K562 (cell line): Measurements from ENCODE around the gene FAM120B. TPM values are rescaled to one million over a fixed set of nuclear protein-coding genes. Genes with fewer than 3 reads are reported as not detected.

Source experiments
- ATAC-seq: fragments of 200-7000 bp; cut with Tn5 transposase; 3 replicates; pipeline ENCODE4 v1.9.1; 2020; ENCODE audit warnings: moderate library complexity
- BruUV-seq: library from RNA; stranded (reverse); fragments of 400-500 nt; replicated peaks from 2 replicates; lab custom pipeline; 2021; lab: Mats Ljungman, UMichigan
- CTCF ChIA-PET: fragments of 300-600 bp; formaldehyde crosslinking; extraction: SDS; loops from one replicate; lab custom pipeline; 2021; ENCODE audit warnings: low intra/inter-chr PET ratio; lab: Yijun Ruan, JAX
- POLR2A ChIA-PET: fragments of 300-600, 350-650 bp; sonication (Branson Sonifier 250); formaldehyde crosslinking; extraction: SDS; loops from one replicate; lab custom pipeline; 2021; ENCODE audit warnings: antibody characterized with exemption, inconsistent platforms; lab: Yijun Ruan, JAX
- DNase-seq, 4 experiments: peaks; one replicate each; pipeline versions ENCODE4 v3.0.0 to v3.0.0-alpha.2; 2011 to 2018; ENCODE audit warnings: low spot score in 3 of 4, mixed read lengths in 3 of 4; ENCODE audit errors: extremely low read depth in 1 of 4
- FAIRE-seq: peaks from 2 replicates; lab custom pipeline; 2011; peaks lifted over from hg19 to GRCh38; lab: Jason Lieb, UNC
- H2AFZ ChIP-seq: 2 replicates; pipeline ENCODE4 v1.6.0; 2011; ENCODE audit warnings: low read depth, low read length, control low read depth, inconsistent platforms
- H3K27ac ChIP-seq: fragments of 200-600 bp; 3 replicates; pipeline ENCODE4 v1.8.0; 2011; ENCODE audit warnings: low read depth, mild to moderate bottlenecking, control low read depth, inconsistent platforms, low read length, moderate library complexity, mixed read lengths; ENCODE audit errors: extremely low read depth
- H3K27me3 ChIP-seq, 2 experiments: fragments of 300-600 bp in 1 of 2; 2 replicates in 1 of 2; 3 replicates in 1 of 2; pipeline versions ENCODE4 v1.6.0 to v1.8.0; 2011; ENCODE audit warnings: inconsistent platforms in 2 of 2, low read length in 2 of 2, mild to moderate bottlenecking in 1 of 2, mixed read lengths in 1 of 2, moderate library complexity in 1 of 2; ENCODE audit not compliant: control insufficient read depth in 2 of 2, insufficient read depth in 2 of 2
- H3K36me3 ChIP-seq: fragments of 300-600 bp; 3 replicates; pipeline ENCODE4 v1.8.0; 2011; ENCODE audit warnings: mild to moderate bottlenecking, low read length, inconsistent platforms; ENCODE audit not compliant: control insufficient read depth, insufficient read depth
- H3K4me1 ChIP-seq, 2 experiments: fragments of 200-600 bp in 1 of 2; replicated peaks in 1 of 2; 2 replicates in 1 of 2; 3 replicates in 1 of 2; pipeline versions ENCODE4 v1.5.1 to v1.8.0; 2011; ENCODE audit warnings: inconsistent platforms in 2 of 2, low read length in 2 of 2, mild to moderate bottlenecking in 1 of 2, mixed read lengths in 1 of 2, moderate library complexity in 1 of 2; ENCODE audit not compliant: control insufficient read depth in 2 of 2, insufficient read depth in 2 of 2
- H3K4me2 ChIP-seq: 2 replicates; pipeline ENCODE4 v1.6.1; 2011; ENCODE audit warnings: low read length, control low read depth, inconsistent platforms, mixed read lengths; ENCODE audit not compliant: insufficient read depth
- H3K4me3 ChIP-seq: fragments of 200-600 bp; sonication (generic), shearing (Covaris generic); 2 replicates; pipeline ENCODE4 v1.5.1; 2016; ENCODE audit warnings: control low read depth, inconsistent platforms
- H3K79me2 ChIP-seq: fragments of 200-600 bp; 3 replicates; pipeline ENCODE4 v1.8.0; 2011; ENCODE audit warnings: low read length, inconsistent platforms; ENCODE audit not compliant: control insufficient read depth, insufficient read depth
- H3K9ac ChIP-seq, 2 experiments: 2 replicates each; pipeline versions ENCODE4 v1.6.0 to v1.6.1; 2011; ENCODE audit warnings: low read depth in 2 of 2, low read length in 2 of 2, control low read depth in 1 of 2, inconsistent platforms in 1 of 2, mild to moderate bottlenecking in 1 of 2, mixed read lengths in 1 of 2; ENCODE audit not compliant: insufficient read depth in 1 of 2
- H3K9me1 ChIP-seq: one replicate; pipeline ENCODE4 v1.6.0; 2011; ENCODE audit warnings: inconsistent platforms, mild to moderate bottlenecking, low read length, moderate library complexity; ENCODE audit not compliant: control insufficient read depth, insufficient read depth
- H3K9me3 ChIP-seq: replicated peaks from 2 replicates; pipeline ENCODE4 v1.5.1; 2011; ENCODE audit warnings: low read depth, low read length, inconsistent platforms; ENCODE audit not compliant: control insufficient read depth, insufficient read depth
- H4K20me1 ChIP-seq: replicated peaks from 2 replicates; pipeline ENCODE4 v1.6.1; 2011; ENCODE audit warnings: low read length, inconsistent platforms, mixed read lengths; ENCODE audit not compliant: control insufficient read depth, insufficient read depth
- AFF1 ChIP-seq, 2 experiments: fragments of 450-650 bp; IDR thresholded peaks; 2 replicates each; pipeline ENCODE4 v1.6.1; 2018; ENCODE audit warnings: mild to moderate bottlenecking in 2 of 2, low read depth in 1 of 2; ENCODE audit not compliant: partially characterized antibody in 2 of 2
- ETV5 ChIP-seq: sonication (generic); formaldehyde crosslinking; IDR thresholded peaks from 2 replicates; pipeline ENCODE4 v1.4.0; 2020; ENCODE audit warnings: low read depth, mild to moderate bottlenecking, missing genetic modification reagents
- FOXJ3 ChIP-seq: sonication (generic); formaldehyde crosslinking; IDR thresholded peaks from 2 replicates; pipeline ENCODE4 v1.4.0; 2020; ENCODE audit warnings: mild to moderate bottlenecking, missing genetic modification reagents
- MAFF ChIP-seq: IDR thresholded peaks from 2 replicates; pipeline ENCODE4 v1.6.1; 2012; ENCODE audit warnings: low read length, improper control_type of control experiment
- MAZ ChIP-seq, 2 experiments: fragments of 450-650 bp in 1 of 2; sonication (generic) in 1 of 2; formaldehyde crosslinking; IDR thresholded peaks in 1 of 2; conservative IDR thresholded peaks in 1 of 2; 2 replicates each; pipeline versions ENCODE4 v1.4.0 to v1.5.0; 2020; ENCODE audit warnings: mild to moderate bottlenecking in 1 of 2, missing genetic modification reagents in 1 of 2
- PHTF2 ChIP-seq: fragments of 250-450 bp; sonication (Bioruptor Pico); IDR thresholded peaks from 2 replicates; pipeline ENCODE4 v1.5.0; 2021; ENCODE audit warnings: mild to moderate bottlenecking
- SMARCB1 ChIP-seq: IDR thresholded peaks from 2 replicates; pipeline ENCODE4 v1.6.1; 2011; ENCODE audit warnings: improper control_type of control experiment, low read depth; ENCODE audit not compliant: insufficient read length
- SP2 ChIP-seq: IDR thresholded peaks from 2 replicates; pipeline ENCODE4 v1.6.1; 2011; ENCODE audit warnings: mild to moderate bottlenecking, low read depth, low read length, moderate library complexity; ENCODE audit not compliant: poor library complexity, severe bottlenecking; ENCODE audit errors: extremely low read depth
- SPI1 ChIP-seq: IDR thresholded peaks from 2 replicates; pipeline ENCODE4 v1.6.1; 2011; ENCODE audit warnings: low read depth, low read length, control low read depth, borderline replicate concordance
- THRA ChIP-seq: fragments of 450-650 bp; IDR thresholded peaks from 2 replicates; pipeline ENCODE4 v1.6.1; 2017; ENCODE audit warnings: mild to moderate bottlenecking, moderate library complexity
- ZC3H11A ChIP-seq: IDR thresholded peaks from 2 replicates; pipeline ENCODE4 v1.6.1; 2012; ENCODE audit warnings: low read depth, low read length, improper control_type of control experiment
- ZFP1 ChIP-seq: fragments of 450-650 bp; formaldehyde crosslinking; IDR thresholded peaks from 2 replicates; pipeline ENCODE4 v1.4.0; 2020; ENCODE audit warnings: mild to moderate bottlenecking, mixed read lengths
- ZNF277 ChIP-seq: fragments of 250-450 bp; sonication (Bioruptor Pico); IDR thresholded peaks from 2 replicates; pipeline ENCODE4 v1.8.0; 2022; ENCODE audit warnings: inconsistent platforms, mild to moderate bottlenecking, moderate library complexity, borderline replicate concordance
- ZNF586 ChIP-seq: fragments of 450-650 bp; formaldehyde crosslinking; conservative IDR thresholded peaks from 2 replicates; pipeline ENCODE4 v1.4.0; 2020; ENCODE audit warnings: mild to moderate bottlenecking, moderate library complexity
- WGBS: fragments of 100-300 bp; shearing (Covaris generic); methylation state at CpG from one replicate; pipeline ENCODE4 v1.1.6; 2016; ENCODE audit warnings: low coverage, mixed read lengths; ENCODE audit not compliant: insufficient coverage; ENCODE audit errors: missing lambda C conversion rate; 5-methylcytosine and 5-hydroxymethylcytosine counted together
- in situ Hi-C: fragments of 300-500 bp; cut with MboI; formaldehyde crosslinking; loops from 4 replicates; pipeline ENCODE4 v1.15.0; 2018; ENCODE audit warnings: inconsistent platforms, mixed read lengths
- intact Hi-C: fragments of 100-400 bp; cut with micrococcal nuclease; formaldehyde crosslinking; loops from 2 replicates; pipeline ENCODE4 v1.14.2; 2022
- polyA plus RNA-seq, 8 experiments: library from polyadenylated mRNA; depleted of rRNA in 4 of 8; stranded (reverse) in 5 of 8; unstranded in 3 of 8; fragments of >200 nt; fragmentation: Nextera tagmentation in 2 of 8; fragmentation: Illumina TruSeq in 1 of 8; extraction: Ambion mirVana in 2 of 8; extraction: Trizol in 1 of 8; gene quantifications; 2 replicates each; pipeline versions ENCODE4 v1.2.1 to v1.2.3, GENCODE V29; 2011 to 2014; ENCODE audit warnings: inconsistent platforms in 1 of 8, missing spikeins in 1 of 8
- total RNA-seq, 7 experiments: library from RNA; depleted of rRNA in 6 of 7; stranded (reverse); fragments of >200 nt in 6 of 7; fragmentation: Illumina TruSeq in 2 of 7; extraction: Trizol in 2 of 7; gene quantifications; 2 replicates each; pipeline versions ENCODE4 v1.2.1 to v1.2.3, GENCODE V29; 2011 to 2021; ENCODE audit warnings: low replicate concordance in 1 of 7

FAM120B gene
- total and polyA plus RNA-seq, 9 of the 15 experiments (the other 6 are each of a cell fraction or from before 2014, with no cell fraction given): 3.5 to 22.6 (median 14.7) TPM

GRCh38 chr6:170286934-170287265 is 19.7 kb upstream of the FAM120B start (continued):
- no peak for TF ChIP-seq AFF1 (IDR thresholded peaks at IDR 0.05; ENCODE audit: low read depth in 1 of 2, partially characterized antibody in 2 of 2)
- TF ChIP-seq MAZ (CRISPR knock-in tag; conservative IDR thresholded peaks at IDR 0.05 in 1 of 2, IDR thresholded peaks at IDR 0.05 in 1 of 2): no peak
- TF ChIP-seq ETV5 (CRISPR knock-in tag): no peak

- no peak overlapping the region for H3K27ac ChIP-seq
- H3K4me1 ChIP-seq: peaks cover 0 to 51% of the 10 kb centered on the region in 2 experiments; a peak in 3 of 5 replicates
- BruUV-seq: no TSS peak
- H3K79me2 ChIP-seq: no peaks in the 10 kb centered on the region
- in situ Hi-C loops (no loop called here), intact Hi-C loops (no loop called here)
- no peaks in the 10 kb centered on the region for H3K9me3 ChIP-seq
- no peak overlapping the region for H2AFZ ChIP-seq
- peaks cover 21% of the 10 kb centered on the region for H4K20me1 ChIP-seq
- H3K4me3 ChIP-seq: no peak overlapping the region
- POLR2A ChIA-PET: interaction anchor here (0.5 to 1.1 kb wide), 2 partner anchors 131 to 142 kb away, joined by 3 to 4 read pairs; no protein-coding TSS in a partner anchor
- H3K36me3 ChIP-seq: no peaks in the 10 kb centered on the region
- no peak overlapping the region for H3K4me2 ChIP-seq
- CTCF ChIA-PET: no interaction called here
- H3K27me3 ChIP-seq: peaks cover 63 to 98% of the 10 kb centered on the region in 2 experiments
- H3K9me1 ChIP-seq: no peaks in the 10 kb centered on the region
- ATAC-seq (peak; percentile 5; the same call in 1 of the 3 replicates), DNase-seq (no peak), FAIRE-seq (no peak)
- H3K9ac ChIP-seq: no peak overlapping the region
- WGBS: 0% methylated on average over 12 of the region's 12 CpGs
- no peak for TF ChIP-seq ZNF586
- TF ChIP-seq ZFP1 (CRISPR knock-in tag): no peak
- TF ChIP-seq SPI1: no peak
- TF ChIP-seq SP2: no peak
- TF ChIP-seq THRA: no peak
- no peak for TF ChIP-seq MAFF
- TF ChIP-seq PHTF2 (CRISPR knock-in tag): no peak
- TF ChIP-seq FOXJ3 (CRISPR knock-in tag): no peak
- no peak for TF ChIP-seq ZC3H11A
- TF ChIP-seq SMARCB1: no peak
- TF ChIP-seq ZNF277: no peak
Measured at GRCh38 chr6:170287371-170287876, 19.1 kb upstream of the FAM120B start.
